Gastroesophageal sphincter (tissue), 3 donors: ENCODE results near the gene ZCCHC17.

Experiments
- CTCF ChIP-seq, 4 experiments: fragments of 200-600 bp in 2 of 4; fragments of 450-650 bp in 2 of 4; sonication (generic) in 1 of 4; IDR thresholded peaks; one replicate each; pipeline ENCODE4 v1.5.1; 2017 to 2019; ENCODE audit warnings: antibody characterized with exemption in 4 of 4, mild to moderate bottlenecking in 2 of 4, moderate library complexity in 2 of 4
- POLR2A ChIP-seq, 2 donors: fragments of 450-650 bp; IDR thresholded peaks; one replicate each; pipeline ENCODE4 v1.6.1; 2017; ENCODE audit warnings: antibody characterized with exemption in 2 of 2, mild to moderate bottlenecking in 2 of 2, moderate library complexity in 1 of 2
- POLR2AphosphoS5 ChIP-seq: sonication (generic); formaldehyde crosslinking; IDR thresholded peaks from one replicate; pipeline ENCODE4 v1.6.1; 2017; ENCODE audit warnings: antibody characterized with exemption

- TF ChIP-seq POLR2AphosphoS5 (no peak), POLR2A (IDR thresholded peaks at IDR 0.05) (no peak), CTCF (IDR thresholded peaks at IDR 0.05) (no peak)
Measured at GRCh38 chr1:31354283-31354682, 57.5 kb downstream of the ZCCHC17 start.
